Measurements from ENCODE around the gene DDX3Y. TPM values are rescaled to one million over a fixed set of nuclear protein-coding genes. Genes with fewer than 3 reads are reported as not detected.

DDX3Y gene
- total RNA-seq, 5 donors from 2014 or later (not counting 1 experiment from before 2014, with no cell fraction given) = 0.28 to 485 (median 129) TPM; not detected in 1

GRCh38 chrY:12905895-12906294 is 1.2 kb downstream of the DDX3Y start:
- WGBS (ENCODE audit: insufficient coverage) = 0% methylated on average over 7 of the region's 15 CpGs

GRCh38 chrY:12913541-12913940 is 8.9 kb downstream of the DDX3Y start:
- Mint-ChIP-seq H3K4me1 (peaks cover 0 to 27% (median 0%) of the 10 kb centered on the region in 3 donors), H3K27me3 (no peaks in the 10 kb centered on the region), H3K4me3 (no peak overlapping the region), H3K27ac (no peak overlapping the region), H3K9me3 (no peaks in the 10 kb centered on the region), H3K36me3 (peaks cover 42% of the 10 kb centered on the region)
- Histone ChIP-seq H3K4me3 (ENCODE audit: control insufficient read depth in 1 of 2, extremely low read depth in 1 of 2, low read length in 1 of 2) (no peak overlapping the region), H3K36me3 (ENCODE audit: control insufficient read depth in 2 of 2, extremely low read depth in 1 of 2, insufficient read depth in 1 of 2, low read length in 1 of 2) (peaks cover 0 to 61% of the 10 kb centered on the region in 2 donors), H3K9me3 (no peaks in the 10 kb centered on the region), H3K27ac (ENCODE audit: low read length) (no peak overlapping the region), H3K4me1 (ENCODE audit: control insufficient read depth in 1 of 2, extremely low read depth in 1 of 2, insufficient read depth in 2 of 2, low read length in 2 of 2) (peaks cover 0 to 3% of the 10 kb centered on the region in 2 experiments), H3K27me3 (replicated peaks in 1 of 2; ENCODE audit: control insufficient read depth in 2 of 2, extremely low read depth in 1 of 2, insufficient read depth in 2 of 2, low read length in 1 of 2) (no peaks in the 10 kb centered on the region)
- ChIA-PET CTCF (no interaction called here), POLR2A (interaction anchor here in 1 of 2 donors (1.8 kb wide), 1 partner anchor 9 kb away, joined by 7 read pairs; the partner anchor contains the start of gene DDX3Y)
- WGBS (ENCODE audit: insufficient coverage) = no CpG with 5 or more reads among the region's 4 CpGs
- DNase-seq (no peak), ATAC-seq (replicated peaks in 1 of 4) (no peak)

More at GRCh38 chrY:12905895-12906294, 1.2 kb downstream of the DDX3Y start:
- peak overlapping the region in 1 of 2 donors; percentile 70 for H3K4me3 ChIP-seq (ENCODE audit: control insufficient read depth in 1 of 2, extremely low read depth in 1 of 2, low read length in 1 of 2)
- POLR2A ChIA-PET = interaction anchor here in 1 of 2 donors (0.6 to 2.8 kb wide), 2 partner anchors 13 to 20 kb away, joined by 4 to 11 read pairs; no protein-coding TSS in a partner anchor
- H3K27ac ChIP-seq (ENCODE audit: low read length) = peak overlapping the region; percentile 94
- ATAC-seq (replicated peaks in 1 of 4) (no peak), DNase-seq (no peak)
- peaks cover 0 to 2% of the 10 kb centered on the region in 2 donors for H3K36me3 ChIP-seq (ENCODE audit: control insufficient read depth in 2 of 2, extremely low read depth in 1 of 2, insufficient read depth in 1 of 2, low read length in 1 of 2)
- Mint-ChIP-seq H3K27me3 (no peaks in the 10 kb centered on the region), H3K27ac (peak overlapping the region in 1 of 2 donors; percentile 96), H3K4me1 (peaks cover 0 to 43% (median 0%) of the 10 kb centered on the region in 3 donors), H3K9me3 (no peaks in the 10 kb centered on the region), H3K4me3 (peak overlapping the region in 1 of 3 donors; percentile 97), H3K36me3 (peaks cover 18% of the 10 kb centered on the region)
- H3K9me3 ChIP-seq = no peaks in the 10 kb centered on the region
- CTCF ChIA-PET = interaction anchor here in 1 of 2 donors (0.7 kb wide), 1 partner anchor 11 kb away, joined by 3 read pairs; no protein-coding TSS in a partner anchor
- no peaks in the 10 kb centered on the region for H3K27me3 ChIP-seq (replicated peaks in 1 of 2; ENCODE audit: control insufficient read depth in 2 of 2, extremely low read depth in 1 of 2, insufficient read depth in 2 of 2, low read length in 1 of 2)
- H3K4me1 ChIP-seq (ENCODE audit: control insufficient read depth in 1 of 2, extremely low read depth in 1 of 2, insufficient read depth in 2 of 2, low read length in 2 of 2) = peaks cover 0 to 12% of the 10 kb centered on the region in 2 experiments

- WGBS (ENCODE audit: insufficient coverage) = no CpG with 5 or more reads among the region's 3 CpGs
- peaks cover 0 to 2% (median 0%) of the 10 kb centered on the region in 3 donors for H3K4me1 Mint-ChIP-seq
- no peaks in the 10 kb centered on the region for H3K36me3 Mint-ChIP-seq
- H3K27me3 Mint-ChIP-seq = no peaks in the 10 kb centered on the region
- Histone ChIP-seq H3K4me3 (ENCODE audit: control insufficient read depth in 1 of 2, extremely low read depth in 1 of 2, low read length in 1 of 2) (no peak overlapping the region), H3K9me3 (no peaks in the 10 kb centered on the region), H3K4me1 (ENCODE audit: control insufficient read depth in 1 of 2, extremely low read depth in 1 of 2, insufficient read depth in 2 of 2, low read length in 2 of 2) (no peaks in the 10 kb centered on the region), H3K27ac (ENCODE audit: low read length) (no peak overlapping the region), H3K36me3 (ENCODE audit: control insufficient read depth in 2 of 2, extremely low read depth in 1 of 2, insufficient read depth in 1 of 2, low read length in 1 of 2) (no peaks in the 10 kb centered on the region), H3K27me3 (replicated peaks in 1 of 2; ENCODE audit: control insufficient read depth in 2 of 2, extremely low read depth in 1 of 2, insufficient read depth in 2 of 2, low read length in 1 of 2) (no peaks in the 10 kb centered on the region)
- no peak overlapping the region for H3K27ac Mint-ChIP-seq
- DNase-seq = no peak
- no peak for ATAC-seq (replicated peaks in 1 of 4)
- H3K9me3 Mint-ChIP-seq = no peaks in the 10 kb centered on the region
- CTCF ChIA-PET = interaction anchor here in 1 of 2 donors (0.6 kb wide), 1 partner anchor 215 kb away, joined by 3 read pairs; no protein-coding TSS in a partner anchor
- POLR2A ChIA-PET = no interaction called here
- H3K4me3 Mint-ChIP-seq = no peak overlapping the region
Measured at GRCh38 chrY:12928043-12928442, 23.4 kb downstream of the DDX3Y start.

GRCh38 chrY:12941725-12942687 is 37.3 kb downstream of the DDX3Y start:
- Mint-ChIP-seq H3K27ac (no peak overlapping the region), H3K9me3 (no peaks in the 10 kb centered on the region), H3K4me1 (no peaks in the 10 kb centered on the region), H3K4me3 (no peak overlapping the region), H3K27me3 (peaks cover 0 to 2% of the 10 kb centered on the region in 2 donors), H3K36me3 (no peaks in the 10 kb centered on the region)
- Histone ChIP-seq H3K27me3 (replicated peaks in 1 of 2; ENCODE audit: control insufficient read depth in 2 of 2, extremely low read depth in 1 of 2, insufficient read depth in 2 of 2, low read length in 1 of 2) (no peaks in the 10 kb centered on the region), H3K36me3 (ENCODE audit: control insufficient read depth in 2 of 2, extremely low read depth in 1 of 2, insufficient read depth in 1 of 2, low read length in 1 of 2) (no peaks in the 10 kb centered on the region), H3K4me1 (ENCODE audit: control insufficient read depth in 1 of 2, extremely low read depth in 1 of 2, insufficient read depth in 2 of 2, low read length in 2 of 2) (no peaks in the 10 kb centered on the region), H3K4me3 (ENCODE audit: control insufficient read depth in 1 of 2, extremely low read depth in 1 of 2, low read length in 1 of 2) (no peak overlapping the region), H3K9me3 (no peaks in the 10 kb centered on the region), H3K27ac (ENCODE audit: low read length) (no peak overlapping the region)
- ChIA-PET POLR2A (no interaction called here), CTCF (no interaction called here)
- DNase-seq (no peak), ATAC-seq (replicated peaks in 1 of 4) (no peak)
- no CpG with 5 or more reads among the region's 5 CpGs for WGBS (ENCODE audit: insufficient coverage)

Other genes starting within 250 kb of the DDX3Y start
- gene USP9Y, start 203.6 kb upstream of the DDX3Y start, total RNA-seq = 10 to 100 TPM in 3 of 5 donors, under 1 TPM in 1, not detected in 1; 0.09 to 56.6 (median 46.7) TPM

All from T-cell (primary cell).